HUES64 (cell line): ENCODE measurements around the gene BBS1.
"Not testable (repeated sequence)": the region's sequence is repeated elsewhere in the genome, so short reads cannot be mapped to it uniquely, and the experiment has no call there.

Experiments
- H3K27ac ChIP-seq: 2 replicates; pipeline ENCODE4 v1.7.0; 2013; ENCODE audit warnings: low read depth, low read length, inconsistent platforms
- H3K27me3 ChIP-seq: 2 replicates; pipeline ENCODE4 v1.6.1; 2013; ENCODE audit warnings: mild to moderate bottlenecking, low read length; ENCODE audit not compliant: insufficient read depth
- H3K36me3 ChIP-seq: 2 replicates; pipeline ENCODE4 v1.6.1; 2013; ENCODE audit warnings: mild to moderate bottlenecking, low read length; ENCODE audit not compliant: insufficient read depth
- H3K4me1 ChIP-seq: 2 replicates; pipeline ENCODE4 v1.6.1; 2013; ENCODE audit warnings: mild to moderate bottlenecking, low read length, moderate library complexity; ENCODE audit not compliant: insufficient read depth
- H3K4me3 ChIP-seq: 2 replicates; pipeline ENCODE4 v1.5.1; 2013; ENCODE audit warnings: mild to moderate bottlenecking, low read length, moderate library complexity
- H3K9ac ChIP-seq: 2 replicates; pipeline ENCODE4 v1.6.1; 2013; ENCODE audit warnings: mild to moderate bottlenecking, low read depth, low read length
- H3K9me3 ChIP-seq: 2 replicates; pipeline ENCODE4 v1.6.1; 2013; ENCODE audit warnings: low read depth, low read length; ENCODE audit not compliant: insufficient read depth
- WGBS: fragments of 150-250, 120-280 bp; methylation state at CpG from one replicate; pipeline ENCODE4 v1.1.7; 2013; ENCODE audit warnings: missing lambda C conversion rate; 5-methylcytosine and 5-hydroxymethylcytosine counted together

BBS1 gene

DNA sequence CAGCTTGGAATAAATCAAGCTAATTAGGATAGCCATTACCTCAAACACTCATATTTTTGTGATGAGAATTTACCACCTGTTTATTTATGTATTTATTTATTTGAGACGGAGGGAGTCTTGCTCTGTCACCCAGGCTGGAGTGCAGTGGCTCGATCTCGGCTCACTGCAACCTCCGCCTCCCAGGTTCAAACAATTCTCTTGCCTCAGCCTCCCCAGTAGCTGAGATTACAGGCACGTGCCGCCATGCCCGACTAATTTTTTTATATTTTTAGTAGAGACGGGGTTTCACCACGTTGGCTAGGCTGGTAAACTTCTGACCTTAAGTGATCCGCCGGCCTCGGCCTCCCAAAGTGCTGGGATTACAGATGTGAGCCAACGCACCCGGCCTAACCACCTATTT, 34.5 kb downstream of the BBS1 start:
- 89% methylated on average over 14 of the region's 14 CpGs for whole genome bisulfite sequencing
- H3K9me3 ChIP-seq, H3K9ac ChIP-seq, H3K27me3 ChIP-seq, H3K27ac ChIP-seq, H3K36me3 ChIP-seq: not testable (repeated sequence)
- Histone ChIP-seq H3K4me3 (peak overlapping the region; percentile 87), H3K4me1 (peaks cover 10% of the 10 kb centered on the region)

DNA sequence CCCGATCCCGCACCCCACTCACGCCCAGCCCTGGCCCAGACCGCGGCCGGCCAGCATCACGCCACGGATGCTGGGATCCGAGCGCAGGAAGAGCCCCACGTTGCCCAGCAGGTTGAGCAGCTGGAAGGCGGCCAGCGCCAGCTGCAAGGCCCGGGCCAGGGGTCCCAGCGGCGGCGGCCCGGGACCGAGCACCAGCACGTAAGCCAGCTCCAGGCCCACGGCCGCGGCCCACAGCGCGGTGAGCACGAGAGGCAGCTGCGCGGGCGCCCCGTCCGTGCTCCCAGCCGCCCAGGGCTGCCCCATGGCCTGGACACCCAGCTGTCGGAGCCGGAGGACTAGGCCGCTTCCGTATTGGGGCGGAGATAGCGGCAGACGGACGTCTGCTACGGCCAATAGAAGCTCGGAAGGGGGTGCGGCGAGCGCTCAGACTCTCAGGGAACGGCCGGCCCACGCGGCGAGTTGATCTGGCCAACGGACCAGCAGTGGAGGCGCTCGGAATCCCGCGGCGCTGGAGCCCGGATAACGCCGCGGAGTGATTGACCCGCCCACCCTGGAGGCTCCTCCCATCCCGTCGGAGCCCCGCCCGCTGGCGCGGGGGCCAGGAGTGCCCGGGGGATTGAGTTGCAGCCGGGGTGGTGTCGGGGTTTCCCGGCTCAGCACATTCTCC, 35.4 kb downstream of the BBS1 start, which contains the start of gene ZDHHC24:
Gene ZDHHC24 (minus strand): TSS at position 348 of the 667 bp plus-strand sequence. CDS start 45 bp downstream, at position 303.
- H3K27ac ChIP-seq = peak within 1 kb of the TSS; percentile 55

DNA sequence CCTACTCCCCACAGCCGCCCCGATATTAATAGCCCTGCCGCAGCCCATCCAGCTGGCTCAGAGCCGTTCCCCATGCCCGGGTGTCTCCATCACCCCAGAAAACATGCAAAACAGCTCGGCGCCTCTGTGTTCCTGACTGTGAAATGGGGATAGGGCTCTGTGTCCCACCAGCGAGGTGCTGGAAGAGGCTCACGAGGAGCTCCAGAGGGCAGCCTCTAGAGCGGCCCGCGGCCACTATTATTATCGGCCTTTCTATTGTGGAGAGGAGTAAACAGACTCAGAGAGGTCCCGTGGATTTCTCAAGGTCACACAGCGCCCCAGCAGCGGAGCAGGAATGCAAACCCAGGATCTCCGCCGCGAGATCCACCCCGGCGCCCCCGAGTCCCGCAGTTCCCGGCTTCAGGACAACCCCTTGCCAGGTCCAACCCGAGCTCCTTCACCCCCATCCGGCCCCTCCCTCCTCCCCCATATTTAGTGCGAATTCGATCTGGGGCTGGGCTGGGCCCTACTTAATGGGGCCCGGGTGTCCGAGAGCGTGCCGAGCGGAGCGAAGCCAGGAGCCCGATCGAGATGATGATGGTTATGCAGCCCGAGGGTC, 36.0 kb downstream of the BBS1 start, which contains the start of gene ACTN3:
Gene ACTN3 (plus strand): TSS at position 536 of the 598 bp plus-strand sequence. CDS start 35 bp downstream, at position 571.
- Histone ChIP-seq H3K4me3 (peak within 1 kb of the TSS; percentile 87), H3K9me3 (no peaks in the 10 kb centered on the region), H3K27ac (peak within 1 kb of the TSS; percentile 55), H3K9ac (peak within 1 kb of the TSS; percentile 84), H3K4me1 (peaks cover 10% of the 10 kb centered on the region), H3K36me3 (no peaks in the 10 kb centered on the region; the same call in 1 of the 2 replicates), H3K27me3 (no peaks in the 10 kb centered on the region)
- WGBS = 2% methylated on average over 37 of the region's 37 CpGs

More for the DNA sequence above, 35.4 kb downstream of the BBS1 start, which contains the start of gene ZDHHC24:
- H3K9ac ChIP-seq = peak within 1 kb of the TSS; percentile 84
- peak within 1 kb of the TSS; percentile 87 for H3K4me3 ChIP-seq
- no peaks in the 10 kb centered on the region for H3K27me3 ChIP-seq
- H3K4me1 ChIP-seq = peaks cover 10% of the 10 kb centered on the region
- under 1% methylated on average over 71 of the region's 71 CpGs for WGBS
- H3K36me3 ChIP-seq = no peaks in the 10 kb centered on the region; the same call in 1 of the 2 replicates
- no peaks in the 10 kb centered on the region for H3K9me3 ChIP-seq

DNA sequence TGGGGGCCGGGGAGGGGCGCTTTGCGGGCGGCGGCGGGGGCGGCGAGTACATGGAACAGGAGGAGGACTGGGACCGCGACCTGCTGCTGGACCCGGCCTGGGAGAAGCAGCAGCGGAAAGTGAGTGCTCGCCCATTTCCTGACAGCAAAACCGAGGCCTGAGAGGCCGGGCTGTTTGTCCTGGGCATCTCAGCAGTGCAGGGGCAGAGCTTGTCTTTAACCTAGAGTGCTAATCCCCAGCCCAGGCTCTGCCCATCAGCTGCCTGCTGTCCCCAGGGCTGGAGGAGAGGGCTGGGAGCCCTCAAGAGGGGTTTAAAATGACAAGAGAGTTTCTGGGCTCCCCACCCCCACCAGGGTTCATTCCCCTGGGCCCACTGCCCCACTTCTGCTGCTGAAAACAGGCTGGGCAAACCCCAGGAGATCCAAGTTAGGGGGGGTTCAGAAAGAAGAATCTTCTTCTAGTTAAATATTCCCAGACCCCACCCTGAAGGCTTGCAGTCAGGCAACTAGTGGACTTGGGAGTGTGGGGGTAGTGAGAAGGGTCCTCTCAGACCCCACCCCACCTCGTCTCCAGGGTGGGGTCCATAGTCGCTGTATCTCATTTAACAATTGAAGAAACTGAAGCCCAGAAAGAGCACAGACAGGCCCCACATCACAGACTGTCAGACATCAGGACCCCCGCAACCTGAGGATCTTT, 36.7 kb downstream of the BBS1 start:
- peaks cover 10% of the 10 kb centered on the region for H3K4me1 ChIP-seq
- peak overlapping the region; percentile 87 for H3K4me3 ChIP-seq

DNA sequence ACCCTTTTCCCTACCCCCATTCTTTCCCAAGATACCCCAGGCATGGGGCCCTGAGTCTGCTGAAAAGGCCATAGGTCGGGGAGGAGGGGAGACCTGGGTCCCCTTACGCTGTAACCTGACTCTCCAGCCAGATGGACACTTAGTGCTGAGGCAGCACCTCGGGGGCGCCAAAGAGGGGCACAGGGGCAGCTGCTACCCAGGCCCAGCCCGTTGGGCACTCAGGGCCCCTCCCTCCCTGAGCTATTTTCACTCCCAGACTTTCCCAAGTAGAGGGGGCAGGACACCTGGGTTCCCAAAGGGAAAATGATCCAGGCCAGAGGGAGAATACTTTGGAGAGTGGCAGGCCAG, 37.2 kb downstream of the BBS1 start:
- no peak overlapping the region for H3K27ac ChIP-seq
- H3K4me3 ChIP-seq = peak overlapping the region; percentile 87
- H3K9me3 ChIP-seq = no peaks in the 10 kb centered on the region
- WGBS = 35% methylated on average over 5 of the region's 5 CpGs
- H3K27me3 ChIP-seq = no peaks in the 10 kb centered on the region
- H3K4me1 ChIP-seq = peaks cover 10% of the 10 kb centered on the region
- no peak overlapping the region for H3K9ac ChIP-seq
- no peaks in the 10 kb centered on the region for H3K36me3 ChIP-seq

More for the DNA sequence above, 36.7 kb downstream of the BBS1 start:
- H3K27me3 ChIP-seq = no peaks in the 10 kb centered on the region
- no peak overlapping the region for H3K9ac ChIP-seq
- whole genome bisulfite sequencing = 24% methylated on average over 18 of the region's 18 CpGs
- H3K36me3 ChIP-seq = no peaks in the 10 kb centered on the region; the same call in 1 of the 2 replicates
- H3K27ac ChIP-seq = no peak overlapping the region
- no peaks in the 10 kb centered on the region for H3K9me3 ChIP-seq

DNA sequence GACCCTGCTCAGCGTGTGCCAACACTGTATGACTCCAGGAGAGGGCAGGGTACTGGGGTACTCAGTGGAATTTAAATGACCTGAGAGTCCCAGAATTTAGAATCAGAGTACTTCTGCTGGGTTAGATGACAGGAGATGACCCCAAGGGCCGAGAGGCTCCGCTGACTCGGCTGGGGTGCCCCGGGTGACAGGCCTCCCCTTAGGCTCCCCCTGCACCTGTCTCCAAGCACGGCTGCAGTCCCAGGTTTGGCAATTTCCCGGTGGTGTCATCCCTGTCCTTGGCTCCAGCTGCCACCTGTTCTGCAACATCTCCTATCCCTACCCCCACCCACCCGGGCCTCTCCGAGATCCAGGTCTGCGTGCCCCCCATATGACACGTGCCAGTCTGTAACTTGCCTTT, 37.6 kb downstream of the BBS1 start:
- WGBS = 78% methylated on average over 11 of the region's 11 CpGs

DNA sequence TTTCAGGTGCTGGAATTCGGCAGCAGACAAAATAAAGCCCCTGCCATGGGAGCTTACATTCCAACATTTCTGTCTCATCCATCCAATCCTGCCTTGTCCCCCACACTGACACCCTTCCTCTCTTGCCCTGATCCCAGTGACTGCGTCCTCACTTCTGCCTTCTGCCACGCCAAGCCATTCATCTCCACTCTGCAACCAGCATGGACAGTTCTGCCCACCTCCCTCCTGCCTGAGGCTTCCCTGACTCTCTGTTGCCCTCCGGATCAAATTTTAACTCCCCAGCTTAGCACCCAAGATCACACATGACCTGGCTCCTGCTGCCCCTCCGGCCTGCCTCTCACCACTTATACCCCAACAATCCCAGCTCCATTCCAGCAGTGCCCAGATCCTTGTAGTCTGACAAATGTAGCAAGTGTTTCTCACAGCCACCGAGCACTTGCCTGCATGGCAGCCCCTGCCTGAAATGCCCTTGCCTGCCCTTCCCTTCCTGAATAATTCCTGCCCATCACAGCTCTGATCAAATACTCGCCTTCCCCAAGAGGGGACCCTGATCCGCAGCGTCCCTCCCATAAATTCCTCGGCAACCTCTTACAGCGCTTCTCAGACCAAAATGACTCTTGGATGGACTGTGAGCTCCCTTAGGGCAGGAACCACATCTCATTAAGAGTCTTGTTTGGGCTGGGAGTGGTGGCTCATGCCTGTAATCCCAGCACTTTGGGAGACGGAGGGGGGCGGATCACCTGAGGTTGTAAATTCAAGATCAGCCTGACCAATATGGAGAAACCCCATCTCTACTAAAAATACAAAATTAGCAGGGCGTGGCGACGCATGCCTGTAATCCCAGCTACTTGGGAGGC, 38.6 kb downstream of the BBS1 start:
- H3K9me3 ChIP-seq = no peaks in the 10 kb centered on the region
- H3K9ac ChIP-seq = no peak overlapping the region
- H3K4me1 ChIP-seq = peaks cover 10% of the 10 kb centered on the region
- WGBS = 77% methylated on average over 16 of the region's 16 CpGs
- H3K27ac ChIP-seq = no peak overlapping the region
- H3K36me3 ChIP-seq = peaks cover 2% of the 10 kb centered on the region; the same call in 1 of the 2 replicates
- H3K4me3 ChIP-seq = no peak overlapping the region
- H3K27me3 ChIP-seq = no peaks in the 10 kb centered on the region

More for the DNA sequence above, 37.6 kb downstream of the BBS1 start:
- no peaks in the 10 kb centered on the region for H3K27me3 ChIP-seq
- no peak overlapping the region for H3K9ac ChIP-seq
- H3K36me3 ChIP-seq = no peaks in the 10 kb centered on the region
- peak overlapping the region; percentile 87; the same call in 1 of the 2 replicates for H3K4me3 ChIP-seq
- H3K27ac ChIP-seq = no peak overlapping the region
- peaks cover 10% of the 10 kb centered on the region for H3K4me1 ChIP-seq
- no peaks in the 10 kb centered on the region for H3K9me3 ChIP-seq

DNA sequence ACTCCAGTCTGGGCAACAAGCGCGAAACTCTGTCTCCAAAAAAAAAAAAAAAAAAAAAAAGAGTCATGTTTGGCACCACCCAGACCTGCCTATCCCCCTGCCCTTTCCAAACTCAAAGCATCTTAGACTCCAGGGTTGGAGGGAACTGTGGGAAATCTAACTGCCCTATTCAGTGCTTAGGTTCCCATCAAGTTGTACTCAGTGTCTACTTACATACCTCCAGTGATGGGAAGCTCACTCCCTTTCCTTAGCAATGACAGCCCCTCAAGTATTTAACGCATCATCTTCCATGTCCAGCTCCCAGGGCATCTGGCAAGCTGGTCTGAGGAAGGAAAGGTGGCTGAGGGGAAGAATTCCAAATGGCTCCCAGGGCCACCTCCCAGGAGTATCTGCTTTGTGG, 39.3 kb downstream of the BBS1 start:
- Histone ChIP-seq H3K9ac (no peak overlapping the region), H3K4me3 (no peak overlapping the region), H3K27me3 (no peaks in the 10 kb centered on the region), H3K9me3 (no peaks in the 10 kb centered on the region), H3K36me3 (peaks cover 2% of the 10 kb centered on the region; the same call in 1 of the 2 replicates), H3K27ac (no peak overlapping the region), H3K4me1 (peaks cover 10% of the 10 kb centered on the region)
- 90% methylated on average over 3 of the region's 3 CpGs for WGBS

DNA sequence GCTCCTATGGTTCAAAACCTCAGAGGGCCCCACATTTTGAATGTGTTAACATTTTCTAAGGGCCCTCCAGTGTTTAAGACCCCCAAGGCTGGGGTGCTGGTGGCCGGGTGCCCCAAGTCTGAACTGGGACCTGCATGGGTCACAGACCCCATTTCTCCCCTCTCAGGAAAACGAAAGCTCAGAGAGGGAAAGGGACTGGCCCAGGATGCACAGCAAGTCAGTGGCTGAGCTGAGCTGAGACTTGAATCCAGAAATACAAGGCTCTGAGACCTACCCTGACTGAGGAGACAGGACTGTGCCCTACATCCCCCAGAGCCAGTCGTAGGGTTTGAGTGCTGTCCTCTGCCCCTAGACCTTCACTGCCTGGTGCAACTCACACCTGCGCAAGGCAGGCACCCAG, 40.5 kb downstream of the BBS1 start:
- Histone ChIP-seq H3K9ac (no peak overlapping the region), H3K4me1 (peaks cover 7% of the 10 kb centered on the region; the same call in 1 of the 2 replicates), H3K4me3 (no peak overlapping the region), H3K27ac (no peak overlapping the region), H3K9me3 (no peaks in the 10 kb centered on the region), H3K36me3 (peaks cover 12% of the 10 kb centered on the region; the same call in 1 of the 2 replicates), H3K27me3 (no peaks in the 10 kb centered on the region)
- 93% methylated on average over 4 of the region's 4 CpGs for WGBS

DNA sequence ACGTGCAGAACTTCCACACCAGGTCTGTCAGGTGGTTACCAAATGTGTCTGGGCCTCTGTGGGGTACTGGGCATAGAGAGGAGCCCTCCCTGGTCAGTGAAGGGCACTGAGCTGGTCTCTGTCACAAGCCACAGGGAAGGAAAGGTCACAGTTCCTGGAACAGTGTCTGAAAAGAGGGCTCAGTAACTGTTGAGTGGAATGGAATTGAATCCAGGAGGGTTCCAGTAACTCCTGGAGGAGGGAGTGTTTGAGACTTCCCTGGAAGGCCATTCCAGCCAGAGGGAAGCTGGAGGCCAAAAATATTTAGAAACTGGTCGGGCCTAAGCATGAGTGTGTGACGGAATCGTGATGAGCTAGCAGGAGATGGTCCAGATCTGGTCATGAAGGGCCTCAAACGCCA, 44.2 kb downstream of the BBS1 start:
- WGBS = 93% methylated on average over 5 of the region's 5 CpGs
- Histone ChIP-seq H3K9me3 (no peaks in the 10 kb centered on the region), H3K4me3 (no peak overlapping the region), H3K4me1 (no peaks in the 10 kb centered on the region), H3K9ac (no peak overlapping the region), H3K36me3 (peaks cover 31% of the 10 kb centered on the region; the same call in 1 of the 2 replicates), H3K27me3 (no peaks in the 10 kb centered on the region), H3K27ac (no peak overlapping the region)
